ENCODE data around the gene LGALS9.

LGALS9 gene

GRCh38 chr17:27598337-27599050 lies 32.5 kb upstream of the LGALS9 start:
- Mint-ChIP-seq H3K27me3 (no peaks in the 10 kb centered on the region), H3K4me1 (ENCODE audit: low read depth) (peaks cover 9% of the 10 kb centered on the region), H3K9me3 (ENCODE audit: low read depth) (no peaks in the 10 kb centered on the region), H3K36me3 (peaks cover 4% of the 10 kb centered on the region), H3K27ac (peak overlapping the region; percentile 50), H3K4me3 (no peak overlapping the region)

- Mint-ChIP-seq H3K36me3 (peaks cover 2% of the 10 kb centered on the region), H3K27me3 (no peaks in the 10 kb centered on the region), H3K4me3 (no peak overlapping the region)
These were observed 30.5 kb upstream of the LGALS9 start for GRCh38 chr17:27600471-27600870.

GRCh38 chr17:27601069-27601974 lies 29.7 kb upstream of the LGALS9 start:
- Mint-ChIP-seq H3K9me3 (ENCODE audit: low read depth) (no peaks in the 10 kb centered on the region), H3K27me3 (no peaks in the 10 kb centered on the region), H3K4me1 (ENCODE audit: low read depth) (peaks cover 1% of the 10 kb centered on the region), H3K4me3 (no peak overlapping the region), H3K27ac (peak overlapping the region; percentile 6), H3K36me3 (peaks cover 5% of the 10 kb centered on the region)

More at GRCh38 chr17:27600471-27600870, 30.5 kb upstream of the LGALS9 start:
- H3K9me3 Mint-ChIP-seq (ENCODE audit: low read depth): no peaks in the 10 kb centered on the region
- H3K4me1 Mint-ChIP-seq (ENCODE audit: low read depth): peaks cover 3% of the 10 kb centered on the region
- H3K27ac Mint-ChIP-seq: no peak overlapping the region

GRCh38 chr17:27601975-27602302 lies 29.0 kb upstream of the LGALS9 start:
- Mint-ChIP-seq H3K27ac (no peak overlapping the region), H3K4me1 (ENCODE audit: low read depth) (peaks cover 1% of the 10 kb centered on the region), H3K4me3 (no peak overlapping the region), H3K36me3 (peaks cover 5% of the 10 kb centered on the region), H3K27me3 (no peaks in the 10 kb centered on the region), H3K9me3 (ENCODE audit: low read depth) (no peaks in the 10 kb centered on the region)

- Mint-ChIP-seq H3K4me3 (no peak overlapping the region), H3K4me1 (ENCODE audit: low read depth) (peaks cover 1% of the 10 kb centered on the region), H3K27me3 (no peaks in the 10 kb centered on the region), H3K27ac (no peak overlapping the region), H3K9me3 (ENCODE audit: low read depth) (no peaks in the 10 kb centered on the region), H3K36me3 (peaks cover 8% of the 10 kb centered on the region)
These were observed 28.1 kb upstream of the LGALS9 start for GRCh38 chr17:27602721-27603420.

- no peak overlapping the region for H3K27ac Mint-ChIP-seq
- no peak overlapping the region for H3K4me3 Mint-ChIP-seq
- no peaks in the 10 kb centered on the region for H3K27me3 Mint-ChIP-seq
- peaks cover 3% of the 10 kb centered on the region for H3K4me1 Mint-ChIP-seq (ENCODE audit: low read depth)
- H3K36me3 Mint-ChIP-seq: peaks cover 10% of the 10 kb centered on the region
- no peaks in the 10 kb centered on the region for H3K9me3 Mint-ChIP-seq (ENCODE audit: low read depth)
These were observed 27.6 kb upstream of the LGALS9 start for GRCh38 chr17:27603421-27603770.

- Mint-ChIP-seq H3K36me3 (peaks cover 13% of the 10 kb centered on the region), H3K27ac (no peak overlapping the region)
These were observed 26.9 kb upstream of the LGALS9 start for GRCh38 chr17:27603880-27604794.

GRCh38 chr17:27605409-27605808 lies 25.6 kb upstream of the LGALS9 start:
- Mint-ChIP-seq H3K27me3 (no peaks in the 10 kb centered on the region), H3K36me3 (peaks cover 13% of the 10 kb centered on the region), H3K9me3 (ENCODE audit: low read depth) (no peaks in the 10 kb centered on the region), H3K4me3 (no peak overlapping the region), H3K4me1 (ENCODE audit: low read depth) (peaks cover 3% of the 10 kb centered on the region), H3K27ac (no peak overlapping the region)

More at GRCh38 chr17:27603880-27604794, 26.9 kb upstream of the LGALS9 start:
- Mint-ChIP-seq H3K4me3 (no peak overlapping the region), H3K9me3 (ENCODE audit: low read depth) (no peaks in the 10 kb centered on the region), H3K4me1 (ENCODE audit: low read depth) (peaks cover 4% of the 10 kb centered on the region), H3K27me3 (no peaks in the 10 kb centered on the region)

GRCh38 chr17:27607521-27608091 lies 23.4 kb upstream of the LGALS9 start:
- H3K27me3 Mint-ChIP-seq: no peaks in the 10 kb centered on the region
- H3K4me1 Mint-ChIP-seq (ENCODE audit: low read depth): peaks cover 8% of the 10 kb centered on the region
- H3K27ac Mint-ChIP-seq: no peak overlapping the region
- no peak overlapping the region for H3K4me3 Mint-ChIP-seq
- no peaks in the 10 kb centered on the region for H3K9me3 Mint-ChIP-seq (ENCODE audit: low read depth)
- H3K36me3 Mint-ChIP-seq: peaks cover 16% of the 10 kb centered on the region

GRCh38 chr17:27608328-27609230 lies 22.4 kb upstream of the LGALS9 start:
- H3K27ac Mint-ChIP-seq: no peak overlapping the region
- H3K36me3 Mint-ChIP-seq: peaks cover 16% of the 10 kb centered on the region
- no peak overlapping the region for H3K4me3 Mint-ChIP-seq
- H3K27me3 Mint-ChIP-seq: no peaks in the 10 kb centered on the region
- no peaks in the 10 kb centered on the region for H3K9me3 Mint-ChIP-seq (ENCODE audit: low read depth)
- peaks cover 8% of the 10 kb centered on the region for H3K4me1 Mint-ChIP-seq (ENCODE audit: low read depth)

- Mint-ChIP-seq H3K36me3 (peaks cover 20% of the 10 kb centered on the region), H3K4me3 (no peak overlapping the region)
These were observed 21.2 kb upstream of the LGALS9 start for GRCh38 chr17:27609611-27610303.

GRCh38 chr17:27610304-27610677 lies 20.7 kb upstream of the LGALS9 start:
- Mint-ChIP-seq H3K4me1 (ENCODE audit: low read depth) (peaks cover 9% of the 10 kb centered on the region), H3K36me3 (peaks cover 21% of the 10 kb centered on the region), H3K27ac (no peak overlapping the region), H3K27me3 (no peaks in the 10 kb centered on the region), H3K4me3 (no peak overlapping the region), H3K9me3 (ENCODE audit: low read depth) (no peaks in the 10 kb centered on the region)

More at GRCh38 chr17:27609611-27610303, 21.2 kb upstream of the LGALS9 start:
- H3K27me3 Mint-ChIP-seq: no peaks in the 10 kb centered on the region
- no peaks in the 10 kb centered on the region for H3K9me3 Mint-ChIP-seq (ENCODE audit: low read depth)
- peaks cover 8% of the 10 kb centered on the region for H3K4me1 Mint-ChIP-seq (ENCODE audit: low read depth)
- no peak overlapping the region for H3K27ac Mint-ChIP-seq
